AG04449 (cell line): Measurements from ENCODE around the gene DDX54.

Experiments
- CTCF ChIA-PET: fragments of 350-600 bp; formaldehyde crosslinking; extraction: SDS; loops from one replicate; lab custom pipeline; 2021; ENCODE audit warnings: antibody characterized with exemption; lab: Yijun Ruan, JAX
- POLR2A ChIA-PET: fragments of 400-600, 350-600 bp; formaldehyde crosslinking; extraction: SDS; loops from one replicate; lab custom pipeline; 2020; ENCODE audit warnings: antibody characterized with exemption, inconsistent platforms; lab: Yijun Ruan, JAX
- DNase-seq: peaks from one replicate; pipeline ENCODE4 v3.0.0-alpha.2; 2010; ENCODE audit warnings: low read depth, low spot score
- H3K4me3 ChIP-seq: 2 replicates; pipeline ENCODE4 v1.5.1; 2011; ENCODE audit warnings: low read depth, mild to moderate bottlenecking, control low read depth, low read length
- TF ChIP-seq, protein P1 (sequence below): IDR thresholded peaks from one replicate; pipeline ENCODE4 v1.5.1; 2011; ENCODE audit warnings: mild to moderate bottlenecking, moderate library complexity, low read length, control low read depth, inconsistent platforms; ENCODE audit not compliant: insufficient read depth; ENCODE audit errors: missing control alignments

The DDX54 gene

DNA sequence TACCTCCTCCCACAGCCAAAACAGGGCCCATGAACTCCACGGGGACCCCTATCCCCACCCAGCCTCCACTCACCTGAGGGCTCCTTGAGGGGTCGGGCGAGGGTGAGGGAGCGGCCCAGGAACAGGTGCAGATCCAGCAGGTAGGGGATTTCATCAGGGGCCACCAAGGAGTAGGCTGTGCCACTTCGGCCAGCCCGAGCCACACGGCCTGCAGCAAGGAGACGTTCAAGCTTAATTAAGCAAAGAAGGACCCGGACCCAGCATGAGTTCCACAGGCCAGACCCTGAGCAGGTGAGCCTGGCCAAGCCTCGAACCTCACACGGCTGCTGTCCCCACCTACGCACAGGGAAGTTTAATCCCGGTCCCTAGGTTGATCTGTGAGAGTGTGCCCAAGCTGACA, 15.6 kb downstream of the DDX54 start:
- POLR2A ChIA-PET, result no interaction called here
- CTCF ChIA-PET, result interaction anchor here (1.3 to 13.7 kb wide), 3 partner anchors 9 to 176 kb away, joined by 4 to 157 read pairs (median 19); no protein-coding TSS in a partner anchor
- TF ChIP-seq, protein P1, sequence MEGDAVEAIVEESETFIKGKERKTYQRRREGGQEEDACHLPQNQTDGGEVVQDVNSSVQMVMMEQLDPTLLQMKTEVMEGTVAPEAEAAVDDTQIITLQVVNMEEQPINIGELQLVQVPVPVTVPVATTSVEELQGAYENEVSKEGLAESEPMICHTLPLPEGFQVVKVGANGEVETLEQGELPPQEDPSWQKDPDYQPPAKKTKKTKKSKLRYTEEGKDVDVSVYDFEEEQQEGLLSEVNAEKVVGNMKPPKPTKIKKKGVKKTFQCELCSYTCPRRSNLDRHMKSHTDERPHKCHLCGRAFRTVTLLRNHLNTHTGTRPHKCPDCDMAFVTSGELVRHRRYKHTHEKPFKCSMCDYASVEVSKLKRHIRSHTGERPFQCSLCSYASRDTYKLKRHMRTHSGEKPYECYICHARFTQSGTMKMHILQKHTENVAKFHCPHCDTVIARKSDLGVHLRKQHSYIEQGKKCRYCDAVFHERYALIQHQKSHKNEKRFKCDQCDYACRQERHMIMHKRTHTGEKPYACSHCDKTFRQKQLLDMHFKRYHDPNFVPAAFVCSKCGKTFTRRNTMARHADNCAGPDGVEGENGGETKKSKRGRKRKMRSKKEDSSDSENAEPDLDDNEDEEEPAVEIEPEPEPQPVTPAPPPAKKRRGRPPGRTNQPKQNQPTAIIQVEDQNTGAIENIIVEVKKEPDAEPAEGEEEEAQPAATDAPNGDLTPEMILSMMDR, result no peak
- DNase-seq, result no peak
- H3K4me3 ChIP-seq, result no peak overlapping the region

DNA sequence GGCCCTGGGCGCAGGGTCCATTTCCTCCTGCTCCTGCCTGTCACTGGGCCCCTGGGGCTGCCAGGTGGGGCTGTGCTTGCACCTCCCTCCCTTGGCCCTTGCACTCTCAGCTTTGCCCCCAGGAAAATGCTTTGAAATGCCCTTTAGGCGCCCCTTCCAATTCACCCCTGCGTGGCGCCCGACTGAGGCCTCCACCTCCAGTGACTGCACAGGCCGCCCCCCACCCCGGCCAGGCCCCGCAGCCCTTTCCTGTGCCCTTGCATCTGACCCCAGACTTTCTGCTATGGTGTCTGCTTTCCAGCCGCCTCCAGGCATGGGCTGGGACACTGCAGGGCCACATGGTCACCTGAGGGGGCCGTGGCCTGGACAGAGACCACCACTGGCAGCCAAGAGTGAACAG, 17.4 kb downstream of the DDX54 start:
- no peak for DNase-seq
- ChIA-PET CTCF (interaction anchor here (13.7 kb wide), 1 partner anchor 118 kb away, joined by 157 read pairs; no protein-coding TSS in a partner anchor), POLR2A (interaction anchor here (1.5 kb wide), 1 partner anchor 17 kb away, joined by 3 read pairs; no protein-coding TSS in a partner anchor)
- TF ChIP-seq, protein P1, result no peak
- H3K4me3 ChIP-seq, result no peak overlapping the region

DNA sequence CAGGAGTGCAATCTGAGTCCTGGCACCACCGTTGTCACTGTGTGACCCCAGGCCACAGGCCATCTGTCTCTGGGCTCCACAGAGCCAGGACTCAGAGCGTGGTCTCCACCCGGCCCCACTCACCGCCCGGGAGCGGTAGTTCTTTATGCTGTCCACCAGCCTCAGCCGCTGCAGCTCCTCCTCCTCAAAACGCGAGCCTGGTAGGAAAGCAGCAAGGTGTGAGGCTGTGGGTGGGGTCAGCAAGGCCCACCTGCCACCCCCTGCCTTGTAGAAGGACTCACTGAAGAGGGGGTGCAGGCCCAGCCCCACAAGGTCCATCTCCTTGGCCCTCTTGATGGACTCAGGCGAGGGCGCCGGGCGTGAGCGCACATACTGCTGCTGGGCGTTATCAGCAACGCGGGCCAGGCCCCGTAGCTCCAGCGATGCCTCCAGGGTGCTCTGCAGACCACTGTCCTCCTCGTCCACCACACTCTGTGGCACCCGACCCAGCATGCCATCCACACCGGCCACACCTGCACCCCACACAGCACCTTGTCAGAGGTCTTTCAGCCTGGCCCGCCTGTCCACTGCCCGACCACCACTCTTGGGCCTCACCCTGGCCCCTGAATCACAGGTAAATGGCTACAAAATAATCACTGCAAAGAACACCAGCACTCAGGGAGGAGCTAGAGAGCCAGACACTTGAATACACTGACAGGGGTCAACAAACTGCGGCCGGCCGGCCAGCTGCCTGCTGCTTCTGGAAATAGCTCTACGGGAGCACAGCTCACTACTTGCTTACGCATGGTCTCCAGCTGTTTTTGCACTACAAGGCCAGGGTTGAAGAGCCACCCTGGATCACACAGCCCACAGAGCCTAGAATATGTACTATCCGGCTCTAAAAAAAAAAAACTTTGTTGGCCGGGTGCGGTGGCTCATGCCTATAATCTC, 19.5 kb downstream of the DDX54 start:
- no peak overlapping the region for H3K4me3 ChIP-seq
- TF ChIP-seq, protein P1, result no peak
- ChIA-PET CTCF (interaction anchor here (0.9 to 2.2 kb wide), 5 partner anchors 8 to 173 kb away, joined by 3 to 22 read pairs (median 6); no protein-coding TSS in a partner anchor), POLR2A (no interaction called here)
- no peak for DNase-seq

DNA sequence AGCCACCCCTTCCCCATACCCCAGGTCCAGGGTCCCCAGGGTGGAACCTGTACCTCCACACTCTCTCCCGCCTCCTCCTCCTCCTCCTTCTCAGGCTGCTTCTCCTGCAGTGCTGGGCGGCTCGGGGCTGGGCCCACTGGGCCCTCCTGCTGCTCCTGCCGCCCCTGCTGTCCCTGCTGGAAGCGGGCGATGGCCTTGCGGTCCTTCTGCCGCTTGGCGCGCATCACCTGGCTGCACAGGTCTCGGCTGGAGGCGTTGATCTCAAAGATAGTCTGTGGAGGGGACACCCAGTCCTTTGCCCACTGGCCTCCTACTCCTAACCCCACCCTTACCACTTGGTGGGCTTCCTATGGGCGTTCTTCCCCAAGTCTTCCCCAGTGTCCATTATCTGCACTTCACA, 21.3 kb downstream of the DDX54 start:
- TF ChIP-seq, protein P1, result no peak
- CTCF ChIA-PET, result interaction anchor here (0.6 to 1.5 kb wide), 2 partner anchors 10 to 11 kb away, joined by 4 to 6 read pairs; no protein-coding TSS in a partner anchor
- POLR2A ChIA-PET, result no interaction called here
- no peak overlapping the region for H3K4me3 ChIP-seq
- no peak for DNase-seq

DNA sequence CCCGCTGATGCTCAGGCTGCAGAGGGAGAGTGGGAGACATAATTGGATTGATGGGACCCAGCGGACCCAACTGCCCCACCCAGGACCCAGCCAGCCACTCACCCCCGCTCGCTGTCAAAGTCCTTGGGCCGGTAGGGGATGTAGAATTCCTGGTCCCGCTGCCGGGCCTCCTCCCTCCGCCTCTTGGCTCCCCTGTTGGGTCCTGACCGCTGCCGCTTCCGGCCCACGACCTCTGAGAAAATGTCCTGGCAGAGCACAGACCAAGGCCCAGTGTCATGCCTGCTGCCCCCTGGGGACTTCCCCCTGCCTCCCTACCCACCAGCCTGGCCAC, 22.3 kb downstream of the DDX54 start:
- ChIA-PET POLR2A (interaction anchor here (1.0 kb wide), 1 partner anchor 11 kb away, joined by 4 read pairs; no protein-coding TSS in a partner anchor), CTCF (interaction anchor here (1.2 to 4.3 kb wide), 2 partner anchors 10 to 11 kb away, joined by 4 to 38 read pairs; no protein-coding TSS in a partner anchor)
- TF ChIP-seq, protein P1, result no peak
- no peak overlapping the region for H3K4me3 ChIP-seq
- no peak for DNase-seq
